Measurements from ENCODE around the gene PARD3B.

DNA sequence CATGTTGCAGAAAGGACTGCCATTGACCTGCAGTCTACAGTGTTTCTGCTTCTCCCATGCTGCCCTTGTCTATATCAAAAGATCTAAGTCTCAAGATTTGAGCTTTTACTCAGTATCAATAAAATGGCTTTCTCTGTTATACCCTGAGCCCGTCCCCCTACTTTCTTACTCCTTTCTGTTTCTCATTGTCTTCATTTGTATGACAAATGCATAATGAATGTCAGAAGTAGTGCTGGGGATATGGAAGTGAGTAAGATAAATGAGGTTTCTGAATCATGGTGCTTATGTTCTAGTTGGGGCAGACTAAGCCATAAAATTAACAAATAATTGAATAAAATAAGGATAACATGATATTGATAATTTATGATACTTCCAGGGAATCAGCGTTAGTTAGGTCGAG lies 128.6 kb downstream of the PARD3B start:
- TF ChIP-seq POLR2A (IDR thresholded peaks at IDR 0.05; ENCODE audit: borderline replicate concordance, extremely low read depth, insufficient read depth, insufficient read length), result no peak
- no peak for TF ChIP-seq EZH2 (IDR thresholded peaks at IDR 0.05)
- TF ChIP-seq, protein P1, sequence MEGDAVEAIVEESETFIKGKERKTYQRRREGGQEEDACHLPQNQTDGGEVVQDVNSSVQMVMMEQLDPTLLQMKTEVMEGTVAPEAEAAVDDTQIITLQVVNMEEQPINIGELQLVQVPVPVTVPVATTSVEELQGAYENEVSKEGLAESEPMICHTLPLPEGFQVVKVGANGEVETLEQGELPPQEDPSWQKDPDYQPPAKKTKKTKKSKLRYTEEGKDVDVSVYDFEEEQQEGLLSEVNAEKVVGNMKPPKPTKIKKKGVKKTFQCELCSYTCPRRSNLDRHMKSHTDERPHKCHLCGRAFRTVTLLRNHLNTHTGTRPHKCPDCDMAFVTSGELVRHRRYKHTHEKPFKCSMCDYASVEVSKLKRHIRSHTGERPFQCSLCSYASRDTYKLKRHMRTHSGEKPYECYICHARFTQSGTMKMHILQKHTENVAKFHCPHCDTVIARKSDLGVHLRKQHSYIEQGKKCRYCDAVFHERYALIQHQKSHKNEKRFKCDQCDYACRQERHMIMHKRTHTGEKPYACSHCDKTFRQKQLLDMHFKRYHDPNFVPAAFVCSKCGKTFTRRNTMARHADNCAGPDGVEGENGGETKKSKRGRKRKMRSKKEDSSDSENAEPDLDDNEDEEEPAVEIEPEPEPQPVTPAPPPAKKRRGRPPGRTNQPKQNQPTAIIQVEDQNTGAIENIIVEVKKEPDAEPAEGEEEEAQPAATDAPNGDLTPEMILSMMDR (IDR thresholded peaks at IDR 0.05 in 2 of 3, conservative IDR thresholded peaks at IDR 0.05 in 1 of 3; ENCODE audit: borderline replicate concordance in 1 of 3, insufficient read depth in 1 of 3, low read depth in 2 of 3, low read length in 2 of 3), result no peak
- TF ChIP-seq, protein P2, sequence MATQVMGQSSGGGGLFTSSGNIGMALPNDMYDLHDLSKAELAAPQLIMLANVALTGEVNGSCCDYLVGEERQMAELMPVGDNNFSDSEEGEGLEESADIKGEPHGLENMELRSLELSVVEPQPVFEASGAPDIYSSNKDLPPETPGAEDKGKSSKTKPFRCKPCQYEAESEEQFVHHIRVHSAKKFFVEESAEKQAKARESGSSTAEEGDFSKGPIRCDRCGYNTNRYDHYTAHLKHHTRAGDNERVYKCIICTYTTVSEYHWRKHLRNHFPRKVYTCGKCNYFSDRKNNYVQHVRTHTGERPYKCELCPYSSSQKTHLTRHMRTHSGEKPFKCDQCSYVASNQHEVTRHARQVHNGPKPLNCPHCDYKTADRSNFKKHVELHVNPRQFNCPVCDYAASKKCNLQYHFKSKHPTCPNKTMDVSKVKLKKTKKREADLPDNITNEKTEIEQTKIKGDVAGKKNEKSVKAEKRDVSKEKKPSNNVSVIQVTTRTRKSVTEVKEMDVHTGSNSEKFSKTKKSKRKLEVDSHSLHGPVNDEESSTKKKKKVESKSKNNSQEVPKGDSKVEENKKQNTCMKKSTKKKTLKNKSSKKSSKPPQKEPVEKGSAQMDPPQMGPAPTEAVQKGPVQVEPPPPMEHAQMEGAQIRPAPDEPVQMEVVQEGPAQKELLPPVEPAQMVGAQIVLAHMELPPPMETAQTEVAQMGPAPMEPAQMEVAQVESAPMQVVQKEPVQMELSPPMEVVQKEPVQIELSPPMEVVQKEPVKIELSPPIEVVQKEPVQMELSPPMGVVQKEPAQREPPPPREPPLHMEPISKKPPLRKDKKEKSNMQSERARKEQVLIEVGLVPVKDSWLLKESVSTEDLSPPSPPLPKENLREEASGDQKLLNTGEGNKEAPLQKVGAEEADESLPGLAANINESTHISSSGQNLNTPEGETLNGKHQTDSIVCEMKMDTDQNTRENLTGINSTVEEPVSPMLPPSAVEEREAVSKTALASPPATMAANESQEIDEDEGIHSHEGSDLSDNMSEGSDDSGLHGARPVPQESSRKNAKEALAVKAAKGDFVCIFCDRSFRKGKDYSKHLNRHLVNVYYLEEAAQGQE (IDR thresholded peaks at IDR 0.05; ENCODE audit: low read depth), result no peak
- no peak for TF ChIP-seq SIN3A (IDR thresholded peaks at IDR 0.05; ENCODE audit: low read depth)
- TF ChIP-seq CBX3 (IDR thresholded peaks at IDR 0.05; ENCODE audit: low read depth), result no peak
- no peak for TF ChIP-seq MAX (IDR thresholded peaks at IDR 0.05)
- no peak for TF ChIP-seq SP1 (IDR thresholded peaks at IDR 0.05; ENCODE audit: low read depth)
